Stimulated activated CD4-positive, alpha-beta T cell treated with anti-CD3 and anti-CD28 coated beads, Interleukin-4, amount 100 ng/mL, for 4 hours (primary cell): ENCODE measurements around the gene ASPSCR1.

Experiments used
- DNase-seq, 2 experiments: peaks; one replicate each; pipeline ENCODE4 v3.0.0-alpha.2; 2020

Gene ASPSCR1

DNA sequence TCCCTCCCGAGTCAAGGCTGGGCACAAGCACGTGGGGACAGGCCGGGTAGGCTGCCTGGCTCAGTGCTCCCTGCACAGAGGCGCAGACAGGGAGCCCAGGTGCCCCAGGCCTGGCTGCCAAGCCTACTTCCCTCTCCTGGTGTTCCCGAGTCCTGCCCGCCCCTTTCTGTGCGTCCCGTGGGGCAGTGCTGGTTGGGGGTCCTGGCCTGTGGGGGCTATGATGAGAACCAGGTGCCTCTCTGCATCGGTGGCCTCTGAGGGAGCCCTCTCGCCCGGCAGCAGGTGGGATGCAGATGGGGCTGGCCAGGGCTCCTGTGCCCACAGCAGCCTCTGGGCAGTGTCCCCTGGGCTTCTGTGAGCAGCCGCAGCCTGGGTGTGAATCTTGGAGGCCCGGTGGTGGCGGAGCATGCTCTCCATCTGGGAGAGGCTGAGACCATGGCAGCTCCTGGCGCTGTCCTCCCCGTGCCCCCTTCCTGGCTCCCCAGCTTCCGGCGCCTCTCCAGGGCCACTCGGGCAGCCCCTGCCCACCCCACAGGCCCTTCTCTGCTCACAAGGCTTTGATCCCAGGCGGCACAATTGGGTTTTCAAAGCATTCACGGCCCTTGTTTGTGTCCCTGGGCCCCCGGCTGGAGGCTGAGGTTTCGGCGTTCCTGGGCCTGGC, 38.0 kb downstream of the ASPSCR1 start:
- DNase-seq: no peak

DNA sequence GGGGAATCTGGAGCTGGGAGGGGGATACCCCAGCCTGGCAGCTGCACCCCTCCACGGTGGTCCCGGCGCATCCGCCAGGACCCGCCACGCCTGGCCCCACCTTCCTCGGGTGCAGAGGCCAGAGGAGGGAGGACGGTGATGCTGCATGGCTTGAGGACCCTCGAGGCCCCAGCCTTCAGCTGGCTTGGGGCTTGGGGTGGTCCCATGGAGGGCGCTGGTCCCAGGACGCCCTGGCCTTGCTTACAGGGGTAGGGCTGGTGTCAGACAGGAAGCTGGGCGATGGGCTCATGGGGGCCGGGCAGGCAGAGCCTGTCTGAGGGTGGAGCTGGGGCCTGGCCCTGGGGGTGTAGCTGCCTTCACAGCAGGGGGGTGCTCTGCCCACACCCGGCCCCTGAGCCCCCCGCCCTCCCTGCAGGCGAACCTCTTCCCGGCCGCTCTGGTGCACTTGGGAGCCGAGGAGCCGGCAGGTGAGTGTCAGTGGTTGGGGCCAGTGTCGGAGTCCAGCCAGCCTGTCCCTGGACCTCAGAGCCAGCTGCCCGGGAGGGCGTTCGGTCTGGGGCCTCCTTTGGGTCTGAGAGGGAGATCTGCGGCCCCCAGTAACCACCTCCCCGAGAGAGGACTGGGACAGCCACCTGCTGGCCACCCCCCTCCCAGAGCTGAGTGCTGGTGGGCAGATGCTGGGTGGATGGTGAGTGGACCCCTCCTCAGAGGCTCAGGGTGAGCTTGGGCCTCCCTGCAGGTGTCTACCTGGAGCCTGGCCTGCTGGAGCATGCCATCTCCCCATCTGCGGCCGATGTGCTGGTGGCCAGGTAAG, 38.8 kb downstream of the ASPSCR1 start:
- DNase-seq: no peak

DNA sequence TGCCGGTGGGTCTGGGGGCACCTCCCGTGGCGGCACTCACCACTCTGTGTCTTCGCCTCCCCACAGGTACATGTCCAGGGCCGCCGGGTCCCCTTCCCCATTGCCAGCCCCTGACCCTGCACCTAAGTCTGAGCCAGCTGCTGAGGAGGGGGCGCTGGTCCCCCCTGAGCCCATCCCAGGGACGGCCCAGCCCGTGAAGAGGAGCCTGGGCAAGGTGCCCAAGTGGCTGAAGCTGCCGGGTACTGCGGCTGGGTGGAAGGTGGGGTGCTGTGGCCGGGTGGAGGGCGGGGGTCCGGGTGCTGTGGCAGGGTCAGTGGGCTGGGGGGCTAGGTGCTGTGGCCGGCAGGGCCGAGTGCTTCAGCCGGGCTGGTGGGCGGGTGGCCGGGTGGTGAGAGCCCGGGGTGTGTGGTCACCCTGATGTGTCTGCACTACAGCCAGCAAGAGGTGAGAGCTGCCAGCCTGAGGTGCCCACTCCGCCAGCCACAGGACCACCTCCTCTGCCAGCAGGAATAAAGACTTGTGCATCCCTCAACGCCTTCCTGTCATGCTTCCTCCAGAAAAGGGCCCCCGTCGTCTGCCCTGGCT, 39.5 kb downstream of the ASPSCR1 start:
- no peak for DNase-seq

DNA sequence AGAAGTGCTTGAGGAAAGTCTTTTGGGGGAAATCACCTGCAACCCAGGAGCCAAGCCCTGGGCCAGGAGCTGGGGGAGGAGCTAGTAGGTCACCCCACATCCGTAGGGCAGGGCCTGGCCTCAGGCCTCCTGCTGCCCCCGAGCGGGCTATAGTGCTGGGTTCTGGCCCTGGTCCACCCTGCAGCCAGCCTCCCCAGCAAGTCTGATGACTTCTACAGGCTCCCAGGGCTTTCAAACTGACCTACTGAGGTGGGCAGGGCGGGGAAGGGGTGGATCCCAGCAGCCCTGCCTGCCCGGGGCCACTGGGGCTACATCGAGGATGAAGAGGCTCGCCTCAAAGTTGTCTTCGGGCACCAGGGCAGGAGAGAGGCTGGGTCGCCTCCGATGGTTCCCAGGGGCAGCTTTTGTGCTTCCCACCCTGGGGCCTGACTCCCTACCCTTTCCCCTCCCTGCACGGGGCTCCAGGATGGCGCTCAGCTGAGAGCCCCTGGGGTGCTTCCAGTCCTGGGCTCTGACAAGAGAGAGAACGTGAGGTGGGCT, 40.3 kb downstream of the ASPSCR1 start:
- DNase-seq: no peak

DNA sequence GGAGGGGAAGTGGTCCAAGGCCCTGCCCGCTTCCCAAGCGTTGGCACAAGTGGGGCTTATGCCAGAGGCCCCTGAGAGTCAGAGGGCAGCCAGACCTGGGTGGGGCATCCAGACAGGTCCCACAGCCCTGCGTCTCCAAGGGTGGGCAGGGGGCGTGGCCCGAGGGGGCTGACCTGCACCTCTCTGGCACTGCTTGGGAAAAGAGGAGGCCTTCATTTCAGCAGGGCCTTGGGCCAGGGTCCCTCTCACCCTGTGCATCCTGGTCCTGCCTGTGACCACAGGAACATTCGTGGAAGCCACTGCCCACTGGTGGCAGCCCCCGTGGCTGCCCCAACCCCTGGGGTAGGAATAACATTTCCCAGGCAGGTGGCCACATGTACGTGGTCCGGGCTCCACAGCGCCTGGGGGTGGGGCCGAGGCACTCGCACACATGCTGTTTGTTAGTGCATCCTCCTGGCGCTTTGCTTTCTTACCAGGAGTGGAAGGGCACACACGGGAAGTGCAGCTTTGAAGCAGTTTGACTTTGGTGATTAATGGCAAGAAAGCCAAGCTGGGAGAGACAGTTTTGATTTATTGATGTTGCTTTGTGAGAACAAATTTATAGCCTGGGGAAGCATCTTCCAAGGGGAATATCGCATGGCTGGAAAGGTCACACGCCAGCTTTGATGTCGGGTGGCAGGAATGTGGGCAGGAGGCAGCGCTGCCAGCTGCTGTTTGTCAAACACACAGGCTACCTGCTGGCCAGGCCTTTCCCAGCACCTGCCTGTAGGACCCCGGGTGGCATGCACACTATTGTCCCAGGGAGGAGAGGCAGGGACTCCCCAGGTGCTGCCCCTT, 40.9 kb downstream of the ASPSCR1 start:
- no peak for DNase-seq

DNA sequence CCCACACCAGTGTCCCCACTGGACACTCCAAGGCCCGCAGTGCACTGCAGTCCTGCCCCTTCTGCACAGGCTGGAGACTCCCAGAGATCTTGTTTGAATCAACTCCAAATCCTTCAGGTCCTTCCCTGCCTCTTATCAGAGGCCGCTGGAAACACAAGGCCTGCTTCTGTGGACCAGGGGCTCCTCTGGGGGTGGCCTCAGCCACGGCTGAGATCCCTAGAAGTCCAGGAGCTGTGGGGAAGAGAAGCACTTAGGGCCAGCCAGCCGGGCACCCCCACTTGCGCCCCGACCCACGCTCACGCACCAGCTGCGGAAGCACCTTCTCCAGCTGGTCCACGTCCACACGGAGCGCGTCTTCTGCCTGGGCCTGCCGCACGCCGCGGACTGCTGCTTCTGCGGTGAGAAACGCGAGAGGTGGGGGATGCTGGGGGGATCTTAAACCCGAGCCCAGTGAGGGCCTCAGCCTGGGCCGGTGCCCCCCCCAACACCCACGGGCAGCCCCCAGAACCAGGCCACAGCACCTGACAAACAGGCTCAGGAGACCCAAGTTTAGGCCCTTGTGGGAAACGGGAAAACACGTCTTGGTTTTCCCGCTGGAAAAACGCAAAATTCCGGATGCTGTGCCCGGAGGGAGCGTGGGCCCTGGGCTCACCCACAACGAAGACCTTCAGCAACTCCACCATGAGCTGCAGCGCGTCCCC, 41.7 kb downstream of the ASPSCR1 start:
- no peak for DNase-seq

DNA sequence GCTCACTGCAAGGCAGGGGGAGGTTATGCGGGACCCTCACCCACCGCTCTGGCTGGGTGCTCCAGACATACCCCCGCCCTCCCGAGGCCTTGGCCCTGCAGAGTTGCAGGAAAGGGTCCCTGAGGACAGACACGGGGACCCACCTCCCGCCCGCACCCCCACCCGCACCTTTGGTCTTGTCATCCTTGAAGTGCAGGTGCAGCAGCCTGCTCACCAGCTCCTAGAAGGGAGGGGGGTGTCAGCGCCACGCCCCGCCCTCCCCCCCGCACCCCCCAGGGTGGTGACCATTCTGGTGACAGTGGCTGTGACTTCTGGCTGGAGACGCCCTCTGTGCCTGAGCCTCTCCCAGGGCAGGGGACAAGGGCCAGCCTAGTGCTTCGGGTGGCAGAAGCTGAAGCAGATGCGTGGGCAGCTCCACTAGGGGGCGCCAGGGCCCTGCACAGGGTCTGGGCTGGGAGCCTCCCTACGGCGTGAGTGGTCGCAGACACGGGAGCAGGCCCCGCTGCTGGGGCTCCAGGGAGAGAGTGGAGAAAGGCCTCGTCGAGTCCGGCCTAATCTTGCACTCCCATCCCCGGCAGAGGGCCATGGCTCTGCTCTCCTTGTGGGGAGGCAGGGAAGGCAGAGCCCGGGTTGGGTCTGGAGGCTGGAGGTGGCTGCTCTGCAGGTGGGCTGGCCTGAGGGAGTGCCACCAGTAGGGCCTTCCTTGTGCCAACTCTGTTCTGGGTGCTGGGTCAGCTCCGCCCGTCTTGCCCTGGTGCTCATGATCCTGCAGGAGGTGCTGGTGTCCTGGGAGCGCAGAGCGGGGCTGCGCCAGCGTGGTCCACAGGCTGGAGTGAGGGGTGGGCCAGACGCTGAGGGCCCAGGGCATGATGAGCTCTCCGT, 42.5 kb downstream of the ASPSCR1 start:
- DNase-seq: peak; percentile 49 to 70

DNA sequence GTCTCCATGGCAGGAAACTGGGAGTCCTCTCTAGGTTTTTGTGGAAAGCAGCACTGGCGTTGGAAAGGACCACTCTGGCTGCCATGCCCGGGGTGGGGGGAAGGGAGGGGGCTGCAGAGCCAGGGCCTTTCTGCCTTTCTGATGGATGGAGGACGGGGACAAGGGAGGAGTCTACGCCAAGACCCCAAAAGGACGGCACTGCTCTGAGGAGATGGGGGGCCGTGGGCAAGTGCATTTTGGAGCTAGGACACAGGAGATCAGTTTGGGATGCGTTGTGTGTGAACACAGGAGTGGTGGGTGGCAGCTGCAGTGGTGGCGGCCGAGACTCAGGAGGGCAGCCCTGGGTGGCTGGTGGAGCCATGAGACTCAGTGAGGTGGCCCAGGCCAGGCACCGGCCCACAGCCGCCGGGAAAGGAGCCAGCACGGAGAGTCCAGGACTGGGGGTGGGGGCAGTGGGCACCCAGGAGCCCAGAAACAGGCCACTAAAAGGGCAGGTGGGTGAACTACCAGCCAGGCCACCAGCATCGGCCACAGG, 43.2 kb downstream of the ASPSCR1 start:
- DNase-seq: no peak

DNA sequence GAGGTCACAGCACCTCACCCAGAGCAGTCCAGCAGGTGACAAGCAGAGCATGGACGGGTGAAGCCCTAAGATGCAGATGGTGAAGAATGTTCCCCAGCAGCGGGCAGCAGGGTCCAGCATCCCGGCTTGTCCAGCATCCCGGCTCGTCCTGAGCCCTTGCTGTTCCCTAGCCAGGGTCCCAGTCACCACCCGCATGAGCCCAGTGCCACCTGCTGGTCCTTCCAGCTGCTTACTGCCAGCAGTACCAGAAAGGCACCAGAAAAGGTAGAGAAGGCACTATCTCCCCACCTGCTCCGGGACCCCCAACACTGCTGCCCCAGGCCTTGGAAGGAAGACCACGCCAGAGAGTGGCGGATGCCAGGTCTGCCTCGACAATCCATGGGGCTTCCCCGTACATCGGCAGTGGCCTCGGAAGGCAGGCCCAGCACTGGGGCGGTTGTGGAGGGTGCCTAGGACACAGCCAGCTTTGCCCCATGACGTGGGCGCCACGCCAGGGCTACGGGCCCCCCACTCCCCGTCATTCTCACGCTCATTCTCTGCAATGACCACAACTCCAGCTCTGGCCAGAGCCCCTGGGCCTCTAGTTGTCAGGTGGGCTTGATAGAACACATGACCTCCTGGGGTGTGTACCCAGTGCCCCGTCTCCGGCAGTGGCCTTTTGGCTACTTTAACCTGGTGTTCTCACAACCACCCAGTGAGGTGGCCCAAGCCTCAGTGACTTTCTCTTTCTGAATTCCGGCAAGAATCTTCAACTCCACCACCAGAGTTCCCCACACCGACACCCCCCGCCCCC, 43.9 kb downstream of the ASPSCR1 start:
- peak; percentile 41 to 58 for DNase-seq

DNA sequence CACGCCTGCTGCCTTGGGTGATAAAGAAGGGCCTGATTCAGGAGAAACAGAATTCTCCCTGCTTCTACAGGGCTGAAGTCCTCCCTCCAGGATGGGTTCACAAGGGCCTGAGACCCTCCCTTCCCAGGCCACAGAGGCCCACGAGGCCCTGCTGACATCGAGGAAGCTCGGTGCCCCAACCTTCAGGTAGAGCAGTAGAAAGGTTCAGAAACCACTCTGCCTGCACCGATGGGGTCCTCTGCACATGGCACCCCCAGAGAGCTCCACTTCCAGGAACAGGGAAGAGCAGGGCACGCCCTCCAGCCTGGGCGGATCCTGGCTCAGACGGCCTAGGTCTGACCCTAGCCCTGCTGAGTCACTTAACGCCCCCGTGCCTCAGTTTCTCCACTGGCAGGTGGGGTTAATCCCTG, 44.5 kb downstream of the ASPSCR1 start:
- no peak for DNase-seq

DNA sequence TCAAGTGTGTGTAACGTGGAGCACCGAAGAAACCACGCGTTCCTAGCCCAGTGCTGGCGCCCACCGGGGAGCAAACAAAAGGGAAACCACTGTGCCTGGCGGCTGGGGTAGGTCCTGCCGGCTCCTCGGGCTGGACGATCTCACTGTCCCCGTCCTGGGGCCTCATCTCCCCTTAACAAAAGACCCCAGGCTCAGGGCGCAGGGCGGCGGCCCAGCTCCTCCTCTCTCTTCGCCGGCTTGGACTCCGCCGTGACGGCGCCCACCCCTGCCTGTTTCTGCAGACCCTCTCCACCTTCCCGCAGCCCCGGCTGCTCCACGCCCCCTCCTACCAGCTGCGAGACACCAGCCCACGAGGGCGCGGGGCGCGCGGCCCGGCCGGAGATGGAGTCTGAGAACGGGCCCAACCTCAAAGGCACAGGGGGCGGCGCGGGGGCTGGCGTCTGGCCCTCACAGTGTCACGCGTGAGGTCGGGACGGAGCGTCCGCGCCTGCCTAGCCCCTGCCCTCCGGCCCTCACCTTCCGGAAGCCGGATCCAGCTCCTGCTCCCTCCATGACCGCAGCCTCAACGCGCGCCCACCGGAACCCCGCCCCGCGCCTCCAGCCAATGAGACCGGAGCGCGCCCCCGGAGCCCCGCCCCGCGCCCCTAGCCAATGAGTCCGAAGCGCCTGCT, 45.0 kb downstream of the ASPSCR1 start, which contains the start of gene CENPX:
Gene CENPX, minus strand, starts transcription at position 569 of the 671 bp plus-strand sequence. Its CDS starts 17 bp downstream, at position 552.
- DNase-seq: no peak

DNA sequence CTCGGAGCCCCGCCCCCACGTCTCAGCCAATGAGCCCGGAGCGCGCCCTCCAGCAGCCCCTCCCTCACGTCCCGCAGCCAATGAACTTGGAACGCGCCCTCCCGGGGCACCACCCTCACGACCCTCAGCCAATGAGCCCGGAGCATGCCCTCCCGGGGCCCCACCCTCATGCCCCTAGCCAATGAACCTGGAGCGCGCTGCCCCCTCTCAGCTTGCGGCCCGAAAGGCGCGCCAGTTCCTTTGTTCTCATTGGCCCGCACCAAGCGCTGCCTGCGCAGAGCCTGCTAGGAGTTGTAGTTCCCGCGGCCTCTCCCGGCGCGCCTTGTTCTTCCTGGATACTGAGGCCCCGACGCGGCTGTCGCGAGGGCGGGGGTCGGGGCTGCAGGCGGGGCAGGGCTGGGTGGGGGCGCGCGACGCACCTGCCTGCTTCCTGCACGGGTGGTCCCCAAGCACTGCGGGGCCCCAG, 45.6 kb downstream of the ASPSCR1 start, which contains the start of gene LRRC45:
Gene LRRC45, plus strand, starts transcription at position 325 of the 466 bp plus-strand sequence. CDS start 339 bp downstream, outside the sequence.
- peak; percentile 100 for DNase-seq

DNA sequence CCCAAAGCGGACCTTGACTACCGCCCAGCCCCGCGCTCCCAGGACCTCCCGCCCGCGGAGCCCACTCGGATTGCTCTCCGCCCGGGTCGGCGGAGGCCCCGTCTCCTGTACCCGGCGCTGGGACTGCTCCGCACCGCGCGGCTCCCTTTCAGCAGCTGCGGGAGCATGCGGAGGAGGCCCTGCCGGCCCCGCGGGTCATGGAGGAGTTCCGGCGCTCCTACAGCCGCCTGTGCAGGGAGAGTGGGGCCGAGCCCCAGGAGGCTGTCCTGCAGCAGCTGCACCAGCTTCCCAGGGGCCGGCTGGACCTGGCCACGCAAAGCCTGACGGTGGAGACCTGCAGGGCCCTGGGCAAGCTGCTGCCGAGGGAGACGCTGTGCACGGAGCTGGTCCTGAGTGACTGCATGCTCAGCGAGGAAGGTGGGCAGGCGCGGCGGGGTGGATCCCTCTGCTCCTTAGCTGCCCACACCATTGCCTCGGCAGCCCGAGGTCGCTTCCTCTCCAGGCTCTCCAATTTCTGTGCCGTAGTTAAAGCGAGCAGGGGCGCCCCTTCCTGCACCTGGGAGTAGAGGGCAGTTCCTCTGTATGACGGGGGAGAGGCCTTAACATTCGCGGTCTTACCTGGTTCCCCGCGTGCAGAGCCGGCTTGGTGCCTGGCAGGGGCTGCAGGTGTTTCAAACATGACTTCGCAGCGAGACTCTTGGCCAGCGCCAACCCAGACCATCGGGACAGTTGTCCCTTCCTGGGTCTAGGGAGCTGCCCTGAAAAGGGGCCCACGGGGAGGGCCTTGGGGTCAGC, 46.2 kb downstream of the ASPSCR1 start:
- DNase-seq: no peak

DNA sequence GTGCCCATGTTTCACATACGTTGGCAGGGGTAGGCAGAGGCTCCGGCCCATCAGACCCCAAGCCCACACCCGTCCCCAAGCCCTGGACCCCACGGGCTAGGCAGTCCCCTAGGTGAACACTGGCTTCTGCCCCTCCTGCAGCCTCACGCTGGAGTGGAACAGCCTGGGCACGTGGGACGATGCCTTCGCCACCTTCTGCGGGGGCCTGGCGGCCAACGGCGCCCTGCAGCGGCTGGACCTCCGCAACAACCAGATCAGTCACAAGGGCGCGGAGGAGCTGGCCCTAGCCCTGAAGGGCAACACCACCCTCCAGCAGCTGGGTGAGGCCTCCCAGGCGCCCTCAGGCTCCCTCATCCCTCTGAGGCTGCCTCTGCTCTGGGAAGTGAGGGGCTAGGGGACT, 47.4 kb downstream of the ASPSCR1 start:
- no peak for DNase-seq

DNA sequence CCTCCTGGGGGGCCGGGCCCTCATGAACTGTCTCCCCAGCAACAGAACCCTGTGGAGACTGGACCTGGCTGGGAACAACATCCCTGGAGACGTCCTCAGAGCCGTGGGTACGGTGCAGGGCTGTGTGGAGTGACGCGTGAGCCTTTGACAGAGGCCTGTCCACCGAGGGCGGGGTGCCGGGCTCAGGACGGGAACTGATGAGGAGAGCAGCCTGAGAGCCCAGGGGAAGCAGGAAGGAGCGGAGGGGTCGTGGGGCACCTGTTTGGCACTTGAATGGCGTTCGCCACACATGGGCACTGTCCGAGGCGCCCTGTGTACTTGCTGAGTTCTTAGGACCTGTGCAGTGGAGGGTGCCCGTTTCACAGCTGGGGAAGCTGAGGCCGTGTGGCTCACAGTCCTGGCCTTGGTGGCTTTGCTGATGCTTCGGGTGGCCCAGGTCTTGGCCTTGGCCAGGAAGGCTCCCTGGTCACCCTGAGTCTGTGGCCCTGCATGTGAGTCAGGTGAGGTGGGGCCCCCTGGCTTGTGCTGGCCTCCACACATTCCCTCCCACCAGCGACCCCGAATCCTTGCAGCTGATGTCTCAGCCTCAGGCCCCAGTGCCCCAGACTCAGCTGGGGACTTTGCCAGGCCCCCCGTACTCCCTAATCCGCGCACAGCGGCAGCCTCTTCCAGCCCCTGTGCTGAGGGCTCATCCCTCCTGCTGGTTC, 48.1 kb downstream of the ASPSCR1 start:
- DNase-seq: no peak

DNA sequence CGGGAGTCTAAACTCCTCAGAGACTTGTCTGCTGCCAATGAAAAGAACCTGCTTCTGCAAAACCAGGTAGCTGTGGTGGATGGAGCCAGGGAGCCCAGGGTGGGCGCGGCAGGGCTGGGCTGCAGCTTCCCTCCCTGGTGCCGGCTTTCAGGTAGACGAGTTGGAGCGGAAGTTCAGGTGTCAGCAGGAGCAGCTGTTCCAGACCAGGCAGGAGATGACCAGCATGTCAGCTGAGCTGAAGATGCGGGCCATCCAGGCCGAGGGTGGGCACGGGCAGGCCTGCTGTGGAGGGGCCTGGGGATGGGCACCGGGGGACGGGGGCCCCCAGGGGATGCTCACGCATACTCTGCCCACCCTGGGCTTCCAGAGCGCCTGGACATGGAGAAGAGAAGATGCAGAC, 50.8 kb downstream of the ASPSCR1 start:
- no peak for DNase-seq

DNA sequence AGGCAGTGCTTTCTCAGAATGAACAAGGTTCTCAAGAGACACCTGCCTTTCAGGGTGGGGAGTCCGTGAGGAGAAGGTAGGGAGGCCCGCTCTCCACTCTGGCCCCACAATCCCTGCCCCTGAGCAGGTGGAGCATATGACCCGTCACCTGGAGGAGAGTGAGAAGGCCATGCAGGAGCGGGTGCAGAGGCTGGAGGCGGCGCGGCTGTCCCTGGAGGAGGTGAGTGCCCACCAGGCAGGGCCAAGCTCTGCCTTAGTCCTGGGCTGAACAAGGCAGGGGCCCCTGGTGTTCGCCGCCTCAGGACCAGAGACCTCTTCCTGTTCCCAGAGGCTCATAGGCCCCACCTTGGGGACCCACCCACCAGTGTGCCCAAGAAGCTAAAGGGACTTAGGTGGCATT, 51.5 kb downstream of the ASPSCR1 start:
- DNase-seq: no peak
